OCI-LY1 (cell line): ENCODE data around the gene TENT4A.

Source experiments
- H2AFZ ChIP-seq: fragments of 200-600 bp; sonication (generic), shearing (Covaris generic); 2 replicates; pipeline ENCODE4 v1.6.0; 2014; ENCODE audit warnings: antibody characterized with exemption, mild to moderate bottlenecking, low read length
- H3F3A ChIP-seq: fragments of 200-600 bp; sonication (generic), shearing (Covaris generic); 2 replicates; pipeline ENCODE4 v1.6.0; 2014; ENCODE audit warnings: mild to moderate bottlenecking, antibody characterized with exemption, low read length, moderate library complexity; ENCODE audit not compliant: insufficient read depth
- H3K27ac ChIP-seq: fragments of 200-600 bp; sonication (generic); 2 replicates; pipeline ENCODE4 v1.5.1; 2014; ENCODE audit warnings: low read length, mixed run types, mild to moderate bottlenecking, low read depth; ENCODE audit not compliant: poor library complexity, severe bottlenecking
- H3K27me3 ChIP-seq: fragments of 200-600 bp; sonication (generic); 2 replicates; pipeline ENCODE4 v1.6.0; 2014; ENCODE audit warnings: antibody characterized with exemption, mild to moderate bottlenecking, low read length, moderate library complexity; ENCODE audit not compliant: insufficient read depth
- H3K36me3 ChIP-seq: fragments of 200-600 bp; sonication (generic); 2 replicates; pipeline ENCODE4 v1.6.1; 2014; ENCODE audit warnings: mild to moderate bottlenecking, antibody characterized with exemption, low read length, moderate library complexity, mixed read lengths; ENCODE audit not compliant: insufficient read depth
- H3K4me1 ChIP-seq: fragments of 200-600 bp; sonication (generic); 2 replicates; pipeline ENCODE4 v1.5.1; 2014; ENCODE audit warnings: mild to moderate bottlenecking, low read length, moderate library complexity; ENCODE audit not compliant: insufficient read depth, severe bottlenecking
- H3K4me2 ChIP-seq: fragments of 200-600 bp; sonication (generic), shearing (Covaris generic); 2 replicates; pipeline ENCODE4 v1.6.1; 2014; ENCODE audit warnings: low read length
- H3K4me3 ChIP-seq: fragments of 200-600 bp; sonication (generic); 2 replicates; pipeline ENCODE4 v1.5.1; 2014; ENCODE audit warnings: low read length, low read depth, mild to moderate bottlenecking, mixed read lengths; ENCODE audit not compliant: poor library complexity, severe bottlenecking
- H3K79me2 ChIP-seq: fragments of 200-600 bp; shearing (Covaris generic); 2 replicates; pipeline ENCODE4 v1.6.1; 2016; ENCODE audit warnings: mixed run types, low read length, mixed read lengths; ENCODE audit not compliant: insufficient read depth
- H3K9ac ChIP-seq: fragments of 200-600 bp; sonication (generic), shearing (Covaris generic); 2 replicates; pipeline ENCODE4 v1.6.1; 2014; ENCODE audit warnings: mild to moderate bottlenecking, low read length, mixed read lengths
- H3K9me2 ChIP-seq: fragments of 200-600 bp; sonication (generic), shearing (Covaris generic); 2 replicates; pipeline ENCODE4 v1.6.1; 2014; ENCODE audit warnings: low read depth, mild to moderate bottlenecking, low read length, mixed read lengths
- H3K9me3 ChIP-seq: fragments of 200-600 bp; shearing (Covaris generic); 2 replicates; pipeline ENCODE4 v1.6.1; 2014; ENCODE audit warnings: low read length, mixed read lengths
- H4K20me1 ChIP-seq: fragments of 200-600 bp; sonication (generic), shearing (Covaris generic); 2 replicates; pipeline ENCODE4 v1.6.0; 2016; ENCODE audit warnings: mild to moderate bottlenecking, low read length; ENCODE audit not compliant: insufficient read depth
- CTCF ChIP-seq: fragments of 200-600 bp; sonication (generic), shearing (Covaris generic); IDR thresholded peaks from 2 replicates; pipeline ENCODE4 v1.5.1; 2017; ENCODE audit warnings: mild to moderate bottlenecking, antibody characterized with exemption, low read length, moderate library complexity, mixed read lengths
- EZH2 ChIP-seq: fragments of 200-600 bp; sonication (generic), shearing (Covaris generic); IDR thresholded peaks from 2 replicates; pipeline ENCODE4 v1.8.0; 2017; ENCODE audit warnings: borderline replicate concordance, mixed run types, mild to moderate bottlenecking, antibody characterized with exemption, low read length, moderate library complexity, mixed read lengths

Gene TENT4A

GRCh38 chr5:6682239-6682638 lies 31.0 kb upstream of the TENT4A start:
- Histone ChIP-seq H3F3A (no peaks in the 10 kb centered on the region), H2AFZ (no peak overlapping the region), H3K4me2 (no peak overlapping the region), H3K9me3 (no peaks in the 10 kb centered on the region), H3K4me1 (no peaks in the 10 kb centered on the region), H3K9me2 (no peaks in the 10 kb centered on the region), H3K27ac (no peak overlapping the region), H3K36me3 (no peaks in the 10 kb centered on the region; the same call in 1 of the 2 replicates), H3K4me3 (no peak overlapping the region), H3K79me2 (no peaks in the 10 kb centered on the region), H3K9ac (no peak overlapping the region), H4K20me1 (no peaks in the 10 kb centered on the region), H3K27me3 (peaks cover 4% of the 10 kb centered on the region; the same call in 1 of the 2 replicates)
- TF ChIP-seq CTCF = no peak
- TF ChIP-seq EZH2 = no peak

- peaks cover 4% of the 10 kb centered on the region; the same call in 1 of the 2 replicates for H3K27me3 ChIP-seq
- no peaks in the 10 kb centered on the region for H3F3A ChIP-seq
- H3K27ac ChIP-seq = no peak overlapping the region
- H3K4me3 ChIP-seq = no peak overlapping the region
- H3K4me1 ChIP-seq = no peaks in the 10 kb centered on the region
- no peaks in the 10 kb centered on the region for H3K9me3 ChIP-seq
- H3K79me2 ChIP-seq = no peaks in the 10 kb centered on the region
- H3K9me2 ChIP-seq = no peaks in the 10 kb centered on the region
- TF ChIP-seq EZH2 = no peak
- no peak for TF ChIP-seq CTCF
- H3K4me2 ChIP-seq = no peak overlapping the region
- no peaks in the 10 kb centered on the region for H4K20me1 ChIP-seq
- H2AFZ ChIP-seq = no peak overlapping the region
- no peaks in the 10 kb centered on the region; the same call in 1 of the 2 replicates for H3K36me3 ChIP-seq
- H3K9ac ChIP-seq = no peak overlapping the region
These were observed 30.0 kb upstream of the TENT4A start for GRCh38 chr5:6683241-6683640.

GRCh38 chr5:6684075-6684474 lies 29.2 kb upstream of the TENT4A start:
- Histone ChIP-seq H3K9ac (no peak overlapping the region), H3K27ac (no peak overlapping the region), H3F3A (no peaks in the 10 kb centered on the region), H3K27me3 (peaks cover 4% of the 10 kb centered on the region; the same call in 1 of the 2 replicates), H3K4me2 (no peak overlapping the region), H3K4me3 (no peak overlapping the region), H3K79me2 (no peaks in the 10 kb centered on the region), H2AFZ (no peak overlapping the region), H3K4me1 (no peaks in the 10 kb centered on the region), H4K20me1 (no peaks in the 10 kb centered on the region), H3K36me3 (no peaks in the 10 kb centered on the region; the same call in 1 of the 2 replicates), H3K9me2 (no peaks in the 10 kb centered on the region), H3K9me3 (no peaks in the 10 kb centered on the region)
- TF ChIP-seq EZH2 = no peak

- no peak overlapping the region for H3K4me3 ChIP-seq
- H3K27me3 ChIP-seq = peaks cover 4% of the 10 kb centered on the region; the same call in 1 of the 2 replicates
- H3F3A ChIP-seq = no peaks in the 10 kb centered on the region
- no peaks in the 10 kb centered on the region for H4K20me1 ChIP-seq
- no peak overlapping the region for H3K27ac ChIP-seq
- H2AFZ ChIP-seq = no peak overlapping the region
- TF ChIP-seq EZH2 (no peak), CTCF (no peak)
- H3K4me1 ChIP-seq = no peaks in the 10 kb centered on the region
- no peak overlapping the region for H3K4me2 ChIP-seq
- H3K36me3 ChIP-seq = no peaks in the 10 kb centered on the region; the same call in 1 of the 2 replicates
- no peaks in the 10 kb centered on the region for H3K9me3 ChIP-seq
- no peak overlapping the region for H3K9ac ChIP-seq
- no peaks in the 10 kb centered on the region for H3K79me2 ChIP-seq
- H3K9me2 ChIP-seq = no peaks in the 10 kb centered on the region
These were observed 26.7 kb upstream of the TENT4A start for GRCh38 chr5:6686501-6686900.
